Fibroblast of skin of right biceps (primary cell): ENCODE results near the gene LPA.
A peak's percentile ranks its signal among the peaks of the same experiment; 100 is the strongest.
"Not testable (repeated sequence)": the region's sequence is repeated elsewhere in the genome, so short reads cannot be mapped to it uniquely, and the experiment has no call there.

Source experiments
- DNase-seq: peaks from one replicate; pipeline ENCODE4 v3.0.0-alpha.2; 2013

Gene LPA, protein sequence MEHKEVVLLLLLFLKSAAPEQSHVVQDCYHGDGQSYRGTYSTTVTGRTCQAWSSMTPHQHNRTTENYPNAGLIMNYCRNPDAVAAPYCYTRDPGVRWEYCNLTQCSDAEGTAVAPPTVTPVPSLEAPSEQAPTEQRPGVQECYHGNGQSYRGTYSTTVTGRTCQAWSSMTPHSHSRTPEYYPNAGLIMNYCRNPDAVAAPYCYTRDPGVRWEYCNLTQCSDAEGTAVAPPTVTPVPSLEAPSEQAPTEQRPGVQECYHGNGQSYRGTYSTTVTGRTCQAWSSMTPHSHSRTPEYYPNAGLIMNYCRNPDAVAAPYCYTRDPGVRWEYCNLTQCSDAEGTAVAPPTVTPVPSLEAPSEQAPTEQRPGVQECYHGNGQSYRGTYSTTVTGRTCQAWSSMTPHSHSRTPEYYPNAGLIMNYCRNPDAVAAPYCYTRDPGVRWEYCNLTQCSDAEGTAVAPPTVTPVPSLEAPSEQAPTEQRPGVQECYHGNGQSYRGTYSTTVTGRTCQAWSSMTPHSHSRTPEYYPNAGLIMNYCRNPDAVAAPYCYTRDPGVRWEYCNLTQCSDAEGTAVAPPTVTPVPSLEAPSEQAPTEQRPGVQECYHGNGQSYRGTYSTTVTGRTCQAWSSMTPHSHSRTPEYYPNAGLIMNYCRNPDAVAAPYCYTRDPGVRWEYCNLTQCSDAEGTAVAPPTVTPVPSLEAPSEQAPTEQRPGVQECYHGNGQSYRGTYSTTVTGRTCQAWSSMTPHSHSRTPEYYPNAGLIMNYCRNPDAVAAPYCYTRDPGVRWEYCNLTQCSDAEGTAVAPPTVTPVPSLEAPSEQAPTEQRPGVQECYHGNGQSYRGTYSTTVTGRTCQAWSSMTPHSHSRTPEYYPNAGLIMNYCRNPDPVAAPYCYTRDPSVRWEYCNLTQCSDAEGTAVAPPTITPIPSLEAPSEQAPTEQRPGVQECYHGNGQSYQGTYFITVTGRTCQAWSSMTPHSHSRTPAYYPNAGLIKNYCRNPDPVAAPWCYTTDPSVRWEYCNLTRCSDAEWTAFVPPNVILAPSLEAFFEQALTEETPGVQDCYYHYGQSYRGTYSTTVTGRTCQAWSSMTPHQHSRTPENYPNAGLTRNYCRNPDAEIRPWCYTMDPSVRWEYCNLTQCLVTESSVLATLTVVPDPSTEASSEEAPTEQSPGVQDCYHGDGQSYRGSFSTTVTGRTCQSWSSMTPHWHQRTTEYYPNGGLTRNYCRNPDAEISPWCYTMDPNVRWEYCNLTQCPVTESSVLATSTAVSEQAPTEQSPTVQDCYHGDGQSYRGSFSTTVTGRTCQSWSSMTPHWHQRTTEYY (N-terminal part only)

DNA sequence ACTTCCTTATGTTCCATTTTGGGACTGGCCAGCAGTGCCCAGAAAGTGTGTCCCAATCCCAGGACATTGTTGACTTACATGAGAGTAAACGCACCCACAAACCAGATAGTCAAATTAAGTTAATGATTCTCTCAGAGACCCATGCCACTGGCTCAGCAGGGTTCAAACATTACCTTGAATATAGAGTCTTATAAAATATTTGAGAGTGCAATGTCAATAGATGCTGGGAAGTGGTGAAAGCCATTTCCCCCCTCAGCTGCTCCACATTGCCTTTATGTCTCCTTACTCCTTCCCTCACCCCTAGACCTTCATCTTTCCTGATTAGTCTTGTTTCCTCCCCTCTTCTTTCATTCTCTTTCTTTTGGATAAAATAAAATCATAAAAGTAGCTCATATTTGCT is at the start of gene LPA:
Gene LPA, minus strand, starts transcription at position 78 of the 400 bp plus-strand sequence. Its CDS starts 61 bp downstream, at position 17.
- not testable (repeated sequence) for DNase-seq

DNA sequence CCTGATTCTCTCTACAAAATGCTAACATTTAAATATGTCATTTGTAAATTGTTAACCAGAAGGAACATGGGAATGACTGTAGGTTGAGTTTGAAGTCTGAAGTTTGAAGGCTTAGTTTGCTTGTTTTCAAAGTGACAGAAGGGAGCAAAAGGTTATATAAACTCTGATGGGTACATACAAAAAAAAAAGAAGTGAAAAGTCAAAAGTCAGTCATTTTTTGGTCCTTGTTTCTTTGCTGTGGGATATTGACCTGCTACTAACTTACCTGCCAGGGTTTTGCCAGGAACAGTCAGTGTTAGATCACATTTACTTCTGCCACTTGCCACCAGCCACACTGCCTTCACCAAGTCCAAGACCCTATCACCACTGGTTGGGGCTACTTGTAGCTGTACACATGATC is 44.9 kb upstream of the LPA start:
- DNase-seq, result not testable (repeated sequence)

DNA sequence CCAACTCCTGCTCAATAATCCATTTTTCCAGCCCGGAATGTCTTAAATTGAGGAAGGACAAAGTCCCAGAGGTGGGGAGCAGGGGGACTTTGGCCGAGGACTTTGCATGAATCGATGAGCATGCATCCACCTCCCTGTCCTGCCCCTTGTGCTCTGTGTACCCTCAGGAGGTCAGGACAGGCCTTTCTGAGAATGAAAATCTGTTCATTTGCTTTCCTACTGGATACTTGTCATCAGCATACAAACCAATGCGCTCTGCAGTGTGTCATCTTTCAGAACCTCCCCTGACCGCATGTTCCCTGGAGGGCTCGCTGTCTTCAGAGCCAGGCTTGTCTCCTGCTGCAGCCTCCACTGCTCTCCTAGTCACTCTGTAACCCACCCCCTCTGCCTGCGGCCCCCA is 40.6 kb upstream of the LPA start:
- DNase-seq, result not testable (repeated sequence)

DNA sequence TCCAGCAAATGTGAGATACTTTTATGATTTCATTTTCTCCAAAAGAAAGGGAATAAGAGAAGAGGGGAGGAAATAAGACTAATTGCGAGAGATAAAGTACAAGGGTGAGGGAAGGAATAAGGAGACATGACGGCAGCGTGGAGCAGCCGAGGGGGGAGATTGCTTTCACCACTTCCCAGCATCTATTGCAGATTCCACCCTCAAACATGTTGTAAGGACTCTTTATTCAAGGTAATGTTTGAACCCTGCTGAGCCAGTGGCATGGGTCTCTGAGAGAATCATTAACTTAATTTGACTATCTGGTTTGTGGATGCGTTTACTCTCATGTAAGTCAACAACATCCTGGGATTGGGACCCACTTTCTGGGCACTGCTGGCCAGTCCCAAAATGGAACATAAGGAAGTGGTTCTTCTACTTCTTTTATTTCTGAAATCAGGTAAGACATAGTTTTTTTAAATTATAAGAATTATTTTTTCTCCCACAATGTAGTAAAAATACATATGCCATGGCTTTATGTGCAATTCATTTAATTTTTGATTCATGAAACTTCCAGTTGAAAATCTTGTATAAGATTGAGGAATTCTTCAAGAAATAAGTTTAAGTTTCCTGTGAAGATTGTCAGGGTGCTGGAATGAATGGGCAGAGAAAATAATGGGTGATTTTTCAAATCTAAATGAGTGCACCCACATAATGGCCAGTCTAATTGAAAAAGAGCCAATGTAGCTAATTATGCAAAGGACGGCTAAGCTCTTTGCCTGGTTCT is 38.0 kb upstream of the LPA start, which contains the start of gene PLG:
Gene PLG, plus strand, starts transcription at position 327 of the 763 bp plus-strand sequence. Its CDS starts 61 bp downstream, at position 388.
- not testable (repeated sequence) for DNase-seq

DNA sequence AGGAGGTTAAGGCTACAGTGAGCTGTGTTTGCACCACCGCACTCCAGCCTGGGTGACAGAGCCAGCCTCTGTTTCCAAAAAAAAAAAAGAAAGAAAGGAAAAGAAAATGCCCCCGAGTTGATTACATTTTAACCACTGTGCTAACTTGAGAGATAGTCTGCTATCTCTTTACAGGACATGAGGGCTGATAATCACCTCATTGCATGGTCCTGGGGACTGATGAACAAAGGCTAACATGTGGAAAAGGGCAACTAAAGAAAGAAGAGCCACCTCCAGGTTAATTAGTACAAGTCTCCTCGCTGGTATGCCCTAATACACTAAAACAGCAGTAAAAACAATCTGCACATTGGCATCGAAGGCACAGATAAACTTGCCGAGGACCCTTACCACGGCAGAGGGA is 33.8 kb upstream of the LPA start:
- no peak for DNase-seq

DNA sequence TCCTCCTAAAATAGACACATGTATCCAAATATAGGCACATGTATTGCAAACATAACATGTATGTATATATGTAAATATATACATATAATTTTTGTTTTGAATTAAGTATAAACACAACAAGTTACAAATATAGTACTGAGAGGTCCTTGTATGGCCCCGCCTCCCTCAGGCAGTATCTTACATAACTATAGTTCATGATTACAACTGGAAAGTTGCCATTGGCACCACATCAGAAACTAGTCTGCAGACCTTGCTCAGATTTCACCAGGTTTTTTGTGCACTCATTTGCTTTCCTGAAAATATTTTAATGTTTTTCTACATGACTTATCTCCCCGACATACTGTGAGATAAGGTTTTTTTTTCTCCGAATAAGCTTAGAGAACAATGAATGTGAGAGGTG is 32.8 kb upstream of the LPA start:
- not testable (repeated sequence) for DNase-seq

DNA sequence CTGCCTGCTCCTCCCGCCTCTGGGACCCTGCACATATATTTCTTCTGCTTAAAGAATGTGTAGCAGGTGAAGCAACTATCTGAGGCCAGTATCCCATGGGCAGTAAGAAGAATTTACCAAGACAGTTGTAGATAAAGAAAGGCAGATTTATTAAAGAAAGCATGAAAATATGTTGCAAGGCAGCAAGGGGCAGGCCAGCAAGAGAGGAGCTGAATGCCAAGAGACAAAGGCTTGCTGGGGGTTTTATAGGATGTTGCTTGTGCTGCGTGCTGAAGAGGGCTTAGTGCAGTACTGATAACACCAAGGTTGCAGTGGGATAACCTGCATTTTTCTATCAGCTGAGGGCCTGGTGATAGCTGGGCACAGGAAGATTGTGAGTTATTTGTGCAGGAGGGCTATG is 31.5 kb upstream of the LPA start:
- not testable (repeated sequence) for DNase-seq

DNA sequence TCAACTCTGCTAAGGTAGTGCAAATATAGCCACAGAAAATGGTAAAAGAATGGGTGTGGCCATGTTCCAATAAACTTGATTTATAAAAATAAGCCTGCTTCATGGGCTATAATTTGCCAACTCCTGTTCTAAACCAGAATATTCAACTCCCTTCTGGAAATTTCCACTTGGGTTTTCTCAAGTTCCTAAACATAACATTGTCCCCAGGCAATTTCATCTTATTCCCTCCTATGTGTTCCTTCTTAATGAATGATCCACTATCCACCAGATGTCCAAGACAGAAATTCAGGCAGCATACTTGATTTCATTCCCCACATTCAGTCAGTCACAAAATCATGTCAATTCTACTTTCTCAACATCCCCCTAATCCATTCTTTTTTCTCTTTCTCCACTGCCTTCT is 30.9 kb upstream of the LPA start:
- DNase-seq, result peak; percentile 20

DNA sequence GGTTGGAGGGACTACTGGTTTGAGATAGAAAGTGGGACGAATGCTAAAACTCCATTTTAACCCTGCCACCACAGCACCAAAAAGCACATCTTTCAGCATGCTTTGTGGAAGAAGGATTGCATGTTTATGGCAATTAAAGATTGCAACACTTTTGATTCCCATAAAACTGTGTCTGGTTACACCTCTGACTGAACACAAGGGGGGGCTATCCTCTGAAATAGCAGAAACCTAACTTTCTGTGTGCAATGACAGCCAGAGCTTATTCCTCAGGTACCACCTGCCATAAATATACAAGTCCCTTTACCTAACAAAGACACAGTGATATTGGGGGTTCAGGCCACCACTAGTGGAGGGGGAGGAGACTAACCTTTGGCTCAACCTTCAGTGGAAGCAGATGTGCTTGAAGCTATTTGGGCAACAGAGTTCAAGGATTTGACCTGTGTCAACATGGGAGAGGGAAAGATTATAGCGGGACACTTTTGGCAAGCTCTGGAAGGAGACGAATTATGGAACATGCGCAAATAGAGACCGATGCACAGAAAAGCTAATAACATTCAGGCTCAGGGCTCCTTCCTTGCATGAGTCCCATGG is 28.4 kb upstream of the LPA start:
- no peak for DNase-seq

DNA sequence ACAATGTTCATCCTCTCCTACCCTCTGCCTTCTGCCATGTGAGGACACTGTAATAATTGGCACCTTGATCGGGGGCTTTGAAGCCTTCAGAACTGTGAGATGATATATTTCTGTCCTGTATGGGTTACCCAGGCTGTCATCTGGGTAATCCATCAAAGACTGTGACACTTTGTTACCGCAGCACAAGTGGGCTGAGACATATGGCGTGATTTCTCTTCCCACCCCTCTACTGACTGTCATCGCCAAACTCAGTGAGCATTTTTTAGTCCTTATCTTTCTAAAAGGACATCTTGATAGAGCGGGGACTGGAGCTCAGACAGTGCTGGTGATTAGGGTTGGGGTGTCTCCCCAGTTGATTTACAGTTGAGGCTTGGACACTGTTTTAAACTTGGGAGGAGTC is 27.5 kb upstream of the LPA start:
- DNase-seq, result no peak

DNA sequence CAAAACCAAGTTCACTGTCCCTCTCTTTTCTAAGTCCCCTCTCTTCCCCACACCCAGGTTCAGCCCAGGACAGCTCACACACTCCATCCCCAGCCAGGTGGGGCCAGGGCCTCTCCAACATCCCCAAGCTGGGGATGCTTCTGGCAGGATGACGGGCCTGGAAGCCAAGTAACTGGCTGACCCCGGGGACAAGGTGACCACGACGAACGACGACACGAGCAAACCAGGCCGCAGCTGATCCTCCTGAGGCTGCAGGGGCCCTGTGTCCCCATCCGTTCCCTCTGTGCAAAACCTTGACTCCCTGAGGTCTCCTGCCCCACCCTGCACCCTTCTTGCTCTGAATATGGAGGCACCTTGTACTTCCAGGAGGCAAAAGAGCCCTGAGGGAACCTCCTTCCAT is 26.4 kb upstream of the LPA start:
- DNase-seq, result no peak

DNA sequence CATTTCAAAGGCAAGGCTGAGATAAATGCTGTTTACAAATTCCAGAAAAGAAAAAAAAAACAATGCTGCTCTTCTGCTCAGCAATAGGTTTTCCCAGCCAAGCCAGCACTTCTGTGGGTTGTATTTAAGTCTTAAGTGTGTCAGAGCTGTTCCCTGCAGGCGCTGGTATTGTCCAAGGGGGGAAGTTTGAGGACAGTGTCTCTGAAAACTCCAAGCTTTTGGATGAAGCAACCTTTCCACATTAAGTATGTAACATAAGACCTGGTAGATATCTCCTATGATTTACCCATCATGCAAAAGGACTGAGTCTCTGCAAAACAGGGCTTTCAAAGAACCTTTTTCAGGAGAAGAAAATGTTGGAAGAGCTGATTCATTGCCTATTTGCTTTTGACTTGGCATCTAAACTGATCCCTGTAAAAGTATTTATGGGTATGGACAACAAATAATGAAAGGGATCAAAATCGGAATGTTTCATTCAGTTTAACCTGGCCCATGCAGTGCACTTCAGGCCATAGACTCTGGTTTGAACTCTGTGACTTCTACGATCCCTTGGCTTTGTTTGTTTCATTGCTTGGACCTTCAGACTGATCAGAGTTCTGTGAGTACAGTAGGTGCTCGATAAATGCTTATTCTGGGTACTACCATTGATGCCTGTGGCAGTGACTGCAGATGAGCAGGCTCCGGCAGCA is 21.8 kb upstream of the LPA start:
- no peak for DNase-seq

DNA sequence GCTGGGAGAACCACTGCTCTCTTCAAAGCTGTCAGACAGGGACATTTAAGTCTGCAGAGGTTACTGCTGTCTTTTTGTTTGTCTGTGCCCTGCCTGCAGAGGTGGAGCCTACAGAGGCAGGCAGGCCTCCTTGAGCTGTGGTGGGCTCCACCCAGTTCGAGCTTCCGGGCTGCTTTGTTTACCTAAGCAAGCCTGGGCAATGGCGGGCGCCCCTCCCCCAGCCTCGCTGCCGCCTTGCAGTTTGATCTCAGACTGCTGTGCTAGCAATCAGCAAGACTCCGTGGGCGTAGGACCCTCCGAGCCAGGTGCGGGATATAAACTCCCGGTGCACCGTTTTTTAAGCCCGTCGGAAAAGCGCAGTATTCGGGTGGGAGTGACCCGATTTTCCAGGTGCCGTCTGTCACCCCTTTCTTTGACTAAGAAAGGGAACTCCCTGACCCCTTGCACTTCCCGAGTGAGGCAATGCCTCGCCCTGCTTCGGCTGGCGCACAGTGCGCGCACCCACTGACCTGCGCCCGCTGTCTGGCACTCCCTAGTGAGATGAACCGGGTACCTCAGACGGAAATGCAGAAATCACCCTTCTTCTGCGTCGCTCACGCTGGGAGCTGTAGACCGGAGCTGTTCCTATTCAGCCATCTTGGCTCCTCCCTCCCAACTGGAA is 21.2 kb upstream of the LPA start:
- DNase-seq, result not testable (repeated sequence)

DNA sequence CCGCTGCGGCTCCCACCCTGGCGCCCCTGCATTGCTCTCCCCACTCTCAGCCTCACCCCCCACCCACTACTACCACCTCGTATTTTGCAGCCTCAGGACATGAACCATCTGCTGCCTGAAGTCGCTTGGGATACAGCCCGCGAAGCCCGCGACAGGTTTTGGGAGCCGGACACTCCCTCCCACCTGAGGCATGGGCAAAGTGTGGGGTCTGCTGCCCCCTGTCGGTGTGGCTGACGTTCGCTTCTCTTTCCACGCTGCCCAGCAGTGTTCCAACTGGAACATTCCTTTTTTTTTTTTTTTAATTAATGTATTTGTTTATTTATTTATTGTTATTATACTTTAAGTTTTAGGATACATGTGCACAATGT is 15.3 kb upstream of the LPA start:
- DNase-seq, result no peak

DNA sequence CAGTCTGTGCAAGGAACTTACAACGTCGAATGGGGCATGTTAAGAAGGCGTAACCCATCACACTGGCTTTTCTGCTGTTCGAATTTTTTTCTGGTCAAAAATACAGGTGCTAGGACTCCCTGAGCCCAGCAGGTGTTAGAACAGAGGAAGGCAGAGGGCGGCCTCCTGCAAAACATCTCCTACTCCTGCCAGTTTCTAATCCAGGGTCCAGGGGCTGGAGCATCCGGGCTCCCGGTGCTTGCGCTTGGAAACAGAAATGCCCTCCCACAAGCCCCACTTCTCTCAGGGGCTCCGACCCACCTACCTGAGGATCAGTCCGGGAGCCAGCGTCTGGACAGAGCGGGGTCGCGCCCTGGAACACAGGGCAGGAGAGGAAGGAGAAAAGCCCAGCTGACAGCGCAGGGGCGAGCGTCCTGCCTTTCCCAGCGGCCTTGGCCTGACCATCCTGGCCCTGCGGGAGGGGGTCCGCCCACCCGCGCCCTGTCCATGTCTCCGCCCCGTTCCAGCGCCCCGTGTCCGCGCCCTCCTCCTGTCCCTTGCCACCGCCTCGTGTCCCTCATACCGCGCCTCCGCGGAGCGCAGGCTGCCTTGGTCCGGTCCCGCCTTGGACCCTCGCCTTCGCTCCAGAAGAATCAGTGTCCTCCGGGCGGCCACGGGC is 14.8 kb upstream of the LPA start:
- no peak for DNase-seq

DNA sequence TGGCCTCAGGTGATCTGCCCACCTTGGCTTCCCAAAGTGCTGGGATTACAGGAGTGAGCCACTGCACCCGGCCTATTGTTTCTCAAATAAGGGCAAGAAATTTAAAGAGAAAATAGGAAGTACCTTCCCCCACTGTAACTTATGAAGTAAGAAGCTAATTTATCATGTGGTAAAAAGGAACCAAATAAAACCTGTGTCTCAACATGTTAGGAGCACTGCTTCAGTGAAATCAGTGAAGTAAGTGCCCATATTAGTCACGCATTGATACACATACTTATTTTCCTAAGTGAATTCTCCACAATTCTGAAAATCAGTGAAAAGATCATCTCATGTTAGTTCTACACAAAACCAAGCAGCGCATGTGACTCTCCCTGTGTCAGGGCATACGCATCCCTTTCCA is 14.2 kb upstream of the LPA start:
- no peak for DNase-seq

DNA sequence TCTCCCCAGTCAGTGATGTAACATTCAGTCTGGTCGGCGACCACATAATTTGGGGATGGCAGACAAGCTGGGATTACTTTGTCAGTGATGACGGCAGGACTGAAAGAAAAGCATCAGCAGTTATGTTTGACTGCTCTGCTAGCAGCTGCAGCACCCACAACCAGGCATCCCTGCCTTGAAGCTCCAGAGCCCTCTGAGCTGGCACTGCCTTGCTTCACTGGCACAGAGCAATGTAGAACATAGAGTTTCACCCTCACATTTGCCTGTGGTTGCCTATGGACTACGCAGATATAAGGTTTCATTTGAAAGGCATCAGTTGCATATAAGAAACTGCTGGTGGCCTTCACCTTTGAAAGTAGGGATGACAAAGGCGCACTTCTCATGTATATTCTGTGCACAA is 12.3 kb upstream of the LPA start:
- DNase-seq, result not testable (repeated sequence)

DNA sequence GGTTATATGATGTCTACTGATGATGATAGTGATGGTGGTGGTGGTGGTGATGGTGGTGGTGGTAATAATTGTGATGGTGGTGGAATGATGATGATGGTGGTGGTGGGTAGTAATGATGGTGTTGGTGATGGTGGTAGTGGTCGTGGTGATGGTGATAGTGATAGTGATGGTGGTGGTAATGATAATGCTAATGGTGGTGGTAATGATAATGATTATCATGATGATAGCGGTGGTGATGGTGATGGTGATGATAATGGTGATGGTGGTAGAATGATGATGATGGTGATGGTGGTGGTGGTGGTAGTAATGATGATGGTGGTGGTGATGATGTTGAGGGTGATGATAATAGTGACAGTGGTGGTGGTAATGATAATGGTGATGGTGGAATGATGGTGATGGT is 4.5 kb upstream of the LPA start:
- DNase-seq, result no peak

DNA sequence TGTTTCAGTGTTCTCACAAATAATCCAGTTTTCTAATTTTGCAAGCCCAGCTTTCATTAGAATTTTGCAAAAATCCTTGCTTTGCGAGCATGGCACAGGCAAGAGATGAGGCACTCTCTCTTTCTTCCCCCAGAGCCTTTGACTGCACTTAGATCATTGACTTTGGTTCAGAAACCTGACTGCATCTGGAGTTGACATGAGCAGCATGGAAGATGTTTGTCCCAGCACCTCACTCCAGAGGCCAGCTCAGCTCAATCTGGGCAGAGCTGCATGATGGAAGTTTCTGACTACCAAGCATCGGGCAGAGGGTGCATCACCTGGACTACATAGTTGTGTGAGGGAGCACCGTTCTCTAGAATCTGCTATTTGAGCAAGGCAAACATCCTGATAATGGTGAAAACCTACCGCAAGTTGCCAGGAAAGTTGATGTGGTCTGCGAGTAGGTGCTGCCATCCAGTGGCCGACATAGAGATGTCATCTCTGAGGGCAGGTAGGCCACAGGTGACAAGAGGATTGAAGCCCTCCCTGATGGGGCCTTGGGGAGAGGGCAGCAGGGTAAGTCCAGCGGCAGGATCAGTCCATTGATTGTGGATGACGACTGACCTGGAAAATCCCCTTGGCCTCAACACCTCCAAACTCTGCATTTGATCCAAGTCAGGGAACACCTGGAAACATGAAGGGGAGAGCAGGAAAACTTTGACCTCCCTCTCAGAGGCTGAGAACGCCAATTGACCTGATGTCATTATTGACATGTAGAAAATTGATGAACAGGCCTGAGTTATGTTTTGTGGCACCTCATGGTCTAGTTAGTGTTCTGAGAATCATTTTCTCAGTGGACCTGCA is 3.8 kb upstream of the LPA start:
- no peak for DNase-seq
